Right ventricle myocardium inferior (tissue), 1 donor: ENCODE measurements around the gene HSPB9. TPM values are rescaled to one million over a fixed set of nuclear protein-coding genes. Genes with fewer than 3 reads are reported as not detected.

ENCODE experiments used
- ATAC-seq: fragments of 200-7000 bp; cut with Tn5 transposase; one replicate; pipeline ENCODE4 v1.9.1; 2020; ENCODE audit warnings: mild to moderate bottlenecking, moderate library complexity
- DNase-seq: peaks from one replicate; pipeline ENCODE4 v3.0.0; 2021; ENCODE audit errors: missing footprints
- intact Hi-C: fragments of 100-400 bp; cut with DNase I; formaldehyde crosslinking; loops from one replicate; pipeline ENCODE4 v1.11.0; 2022
- total RNA-seq: library from RNA; stranded (reverse); fragmentation: NEBNext Ultra II Directional; extraction: Animal tissue kit (Norgen Biotek cat#: 25700); gene quantifications from one replicate; pipeline ENCODE4 v1.2.1, GENCODE V29; 2021
- donor health status: DM: no; HTN: yes; CAD: no; lungs with severe emphysema.

Gene HSPB9
- total RNA-seq, 1 donor from 2014 or later = 0.11 TPM

DNA sequence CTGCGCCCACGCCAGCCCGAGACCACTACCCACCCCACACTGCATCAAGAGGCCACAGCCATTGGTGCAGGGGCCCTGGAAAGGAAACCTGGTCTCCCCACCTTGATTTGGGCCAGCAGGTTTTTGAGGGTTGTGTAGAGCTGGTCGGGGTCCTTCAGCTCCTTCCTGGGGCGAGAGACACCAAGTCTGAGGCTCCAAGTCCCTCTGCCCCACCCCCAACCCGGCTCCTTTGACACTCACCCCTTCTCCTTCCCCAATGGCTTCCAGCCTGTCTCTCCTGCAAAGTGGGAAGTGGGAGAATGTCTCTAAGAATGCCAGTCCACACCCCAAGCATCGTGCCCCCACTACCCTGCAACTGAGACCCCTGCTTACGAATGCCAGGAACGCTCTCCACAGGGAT lies 8.5 kb upstream of the HSPB9 start:
- DNase-seq (no peak), ATAC-seq (no peak)
- intact Hi-C loops = no loop called here

DNA sequence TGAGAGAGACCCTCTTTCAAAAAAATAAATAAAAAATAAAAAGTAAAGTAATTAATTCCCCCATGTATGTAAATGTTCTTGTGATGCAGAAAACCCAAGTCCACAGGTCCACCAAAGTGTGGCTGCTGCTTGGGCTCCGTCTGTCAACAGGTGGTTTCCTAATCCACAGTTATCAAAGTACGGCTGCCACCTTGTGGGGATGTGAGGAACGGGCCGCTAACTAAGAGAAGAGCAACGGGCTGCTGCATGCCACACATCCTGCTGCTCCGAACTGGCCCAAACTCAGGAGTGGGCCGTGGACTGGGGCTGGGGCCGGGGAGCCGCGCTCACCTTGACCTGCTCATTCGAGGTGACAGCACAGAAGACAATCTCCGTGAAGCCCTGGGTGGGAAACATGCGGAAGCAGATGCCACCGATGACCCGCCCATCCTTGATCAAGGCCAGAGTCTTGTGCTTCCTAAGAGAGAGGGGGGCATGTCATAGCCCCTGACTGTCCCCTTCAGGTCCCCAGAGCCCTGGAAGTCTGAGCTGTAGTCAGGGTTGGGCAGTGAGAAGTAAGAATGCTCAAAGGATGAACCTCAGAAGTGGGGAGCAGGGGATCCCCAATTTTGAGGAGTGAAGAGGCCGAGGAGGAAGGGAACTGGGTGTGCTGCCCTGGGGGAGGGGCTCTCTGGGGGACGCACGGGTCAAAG lies 5.8 kb upstream of the HSPB9 start:
- intact Hi-C loops = loop anchor here (1.0 to 2.0 kb wide), 2 partner anchors 92 to 154 kb away; no protein-coding TSS in a partner anchor
- DNase-seq (peak; percentile 87), ATAC-seq (peak; percentile 11)

DNA sequence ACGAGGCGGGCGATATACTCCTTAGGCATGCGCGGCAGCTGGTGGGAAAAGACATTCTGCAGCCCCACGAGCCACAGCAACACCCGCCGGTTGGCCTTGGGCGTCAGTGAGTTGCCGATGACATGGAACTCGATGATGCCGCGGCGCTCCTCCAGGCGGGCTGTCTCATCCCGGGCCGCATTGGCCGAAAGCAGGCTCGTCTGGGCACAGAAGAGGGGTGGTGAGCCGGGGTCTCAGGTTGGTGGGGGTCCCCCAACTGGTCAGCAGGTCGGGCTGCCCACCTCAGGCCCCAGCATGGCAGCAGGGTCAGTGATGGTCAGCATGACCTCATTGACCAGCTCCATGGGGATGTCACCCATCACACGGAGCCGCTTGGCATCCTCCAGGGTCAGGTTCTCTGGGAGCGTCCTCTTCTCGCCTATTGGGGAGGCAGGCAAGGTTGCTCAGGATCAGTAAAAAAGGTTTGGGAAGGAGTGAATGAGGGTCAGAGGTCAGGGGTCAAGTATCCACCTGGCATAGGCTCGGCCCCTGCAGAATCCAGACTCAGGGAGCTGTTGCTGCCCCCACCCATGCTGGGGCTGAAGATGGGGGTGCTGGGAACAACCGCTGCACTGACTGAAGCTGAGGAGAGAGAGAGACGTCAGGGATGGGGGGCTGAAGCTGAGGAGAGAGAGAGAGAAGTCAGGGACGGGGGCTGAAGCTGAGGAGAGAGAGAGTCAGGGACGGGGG lies 5.0 kb upstream of the HSPB9 start:
- DNase-seq = no peak
- no peak for ATAC-seq
- intact Hi-C loops = loop anchor here (2.0 kb wide), 2 partner anchors 63 to 155 kb away; partner anchors contain the start of gene KCNH4

DNA sequence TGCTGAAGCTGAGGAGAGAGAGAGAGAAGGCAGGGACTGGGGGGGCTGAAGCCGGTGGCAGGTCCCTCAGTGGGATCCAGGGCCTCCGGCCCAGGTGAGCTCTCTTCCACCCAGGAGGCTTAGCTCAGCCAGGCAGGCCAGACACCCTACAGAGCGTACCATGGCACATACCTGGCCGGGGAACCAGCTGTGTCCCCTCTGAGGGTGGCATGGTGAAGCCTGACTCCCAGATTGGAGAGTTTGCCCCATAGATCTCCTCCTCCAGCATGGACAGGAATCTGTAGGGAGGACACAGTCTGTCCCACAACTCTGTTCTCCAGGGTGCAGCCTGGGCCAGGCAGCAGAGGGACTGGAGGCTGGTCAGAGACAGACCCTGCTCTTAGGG lies 4.5 kb upstream of the HSPB9 start:
- intact Hi-C loops = loop anchor here (2.0 kb wide), 1 partner anchor 63 kb away; the partner anchor contains the start of gene KCNH4
- ATAC-seq (no peak), DNase-seq (no peak)

DNA sequence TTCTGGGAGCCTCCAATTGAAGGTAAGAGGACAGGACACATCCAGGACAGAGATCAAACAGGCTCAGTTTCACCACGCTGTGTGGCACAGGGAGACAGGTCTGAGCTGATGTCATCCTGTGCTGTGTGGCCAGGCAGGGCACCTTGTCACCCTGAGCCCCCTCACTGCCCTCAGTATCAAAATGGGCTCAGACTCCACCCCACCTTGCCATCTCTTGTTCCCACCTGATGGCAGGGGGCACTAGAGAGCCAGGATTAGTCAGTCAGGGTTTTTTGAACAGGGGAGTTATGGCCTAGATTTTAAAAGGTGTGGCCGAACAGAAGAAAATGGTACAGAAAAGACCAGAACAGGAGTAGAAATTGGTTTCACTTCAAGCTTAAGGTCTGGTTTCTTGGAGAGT lies 4.1 kb upstream of the HSPB9 start:
- DNase-seq (no peak), ATAC-seq (no peak)
- intact Hi-C loops = loop anchor here (2.0 kb wide), 1 partner anchor 62 kb away; the partner anchor contains the start of gene KCNH4

- intact Hi-C loops = loop anchor here (2.0 kb wide), 1 partner anchor 62 kb away; the partner anchor contains the start of gene KCNH4
These were observed 3.3 kb upstream of the HSPB9 start for GRCh38 chr17:42119301-42119700.

DNA sequence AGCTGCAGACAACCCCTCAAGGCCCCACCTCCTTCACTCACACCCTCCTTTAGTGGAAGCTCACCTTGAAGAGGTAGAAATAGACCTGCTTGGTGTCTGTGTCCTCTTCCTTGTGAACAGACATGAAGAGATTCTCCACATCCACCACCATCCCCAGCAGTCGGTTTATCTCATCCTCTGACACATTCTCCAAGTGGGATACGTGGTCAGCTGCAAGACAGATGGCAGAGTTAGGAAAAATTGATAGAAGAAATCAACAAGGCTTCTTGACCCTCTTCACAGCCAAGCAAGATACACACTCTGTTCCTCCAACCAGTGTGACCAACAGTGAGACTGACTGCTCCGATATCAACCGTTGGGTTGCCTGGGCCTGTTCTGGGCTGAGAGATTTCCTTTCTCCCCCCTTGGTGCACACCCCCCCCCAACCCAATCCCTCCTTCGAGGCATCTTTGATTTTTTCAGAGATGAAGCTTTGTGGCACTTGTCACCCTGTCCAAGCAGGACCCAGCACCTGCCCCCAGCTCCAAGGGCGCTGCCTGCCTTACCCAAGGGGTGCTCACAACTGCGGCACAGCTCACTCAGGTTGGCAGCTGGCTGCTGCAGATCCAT lies 2.3 kb upstream of the HSPB9 start:
- DNase-seq = no peak
- intact Hi-C loops = no loop called here
- ATAC-seq = no peak

More at GRCh38 chr17:42119301-42119700, 3.3 kb upstream of the HSPB9 start:
- no peak for DNase-seq
- ATAC-seq = no peak

DNA sequence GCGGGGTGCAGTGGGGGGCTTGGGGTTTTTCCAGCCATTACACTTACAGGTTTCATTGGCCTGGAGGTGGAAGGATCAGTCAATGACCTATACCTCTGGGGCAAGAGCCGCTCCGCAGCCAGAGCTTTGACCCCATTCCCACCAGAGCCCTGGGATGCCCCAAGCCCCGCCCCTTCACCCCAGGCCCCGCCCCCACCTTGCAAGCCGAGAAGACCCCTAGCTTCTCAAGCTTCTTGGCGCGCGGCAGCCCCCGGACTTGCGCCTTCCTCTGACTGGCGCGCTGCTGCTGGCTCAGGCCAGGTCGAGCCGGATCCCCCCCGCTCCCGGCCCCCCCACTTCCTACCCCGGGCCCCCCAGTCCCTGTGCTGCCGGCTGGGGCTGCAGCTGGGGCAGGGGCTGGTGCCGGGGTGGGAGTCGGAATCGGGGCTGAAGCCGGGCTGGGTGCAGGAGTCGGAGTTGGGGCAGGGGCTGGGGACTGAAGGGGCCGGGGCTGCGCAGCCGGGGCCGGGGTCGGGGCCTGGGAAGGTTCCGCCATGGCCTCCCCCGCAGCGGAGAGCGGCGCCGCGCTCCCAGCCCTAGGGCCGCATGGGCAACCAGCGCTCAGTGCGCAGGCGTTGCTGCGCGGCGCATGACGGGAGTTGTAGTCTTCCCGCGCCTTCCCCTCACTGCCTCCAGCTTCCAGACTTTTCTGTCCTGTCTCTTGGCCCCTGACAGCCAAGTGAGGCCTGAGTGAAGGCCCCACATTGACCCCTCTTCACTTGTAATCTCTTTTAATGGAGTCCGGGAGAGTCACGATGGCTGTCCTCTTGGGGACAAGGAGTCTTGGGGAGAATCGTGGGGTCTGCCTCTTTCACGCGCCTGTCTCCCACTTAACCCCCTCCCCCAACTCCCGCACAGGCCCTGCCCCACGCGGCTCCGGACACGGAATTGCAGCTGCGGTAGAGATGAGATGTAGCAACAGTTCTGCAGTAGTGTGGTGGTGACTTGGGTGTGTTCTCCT lies 1.5 kb upstream of the HSPB9 start, which contains the start of gene KAT2A:
TSS of gene KAT2A (minus strand) at position 598 of the 1,000 bp plus-strand sequence. CDS start at position 535, 63 bp downstream.
- DNase-seq (peak; percentile 91), ATAC-seq (peak; percentile 92)
- intact Hi-C loops = no loop called here

DNA sequence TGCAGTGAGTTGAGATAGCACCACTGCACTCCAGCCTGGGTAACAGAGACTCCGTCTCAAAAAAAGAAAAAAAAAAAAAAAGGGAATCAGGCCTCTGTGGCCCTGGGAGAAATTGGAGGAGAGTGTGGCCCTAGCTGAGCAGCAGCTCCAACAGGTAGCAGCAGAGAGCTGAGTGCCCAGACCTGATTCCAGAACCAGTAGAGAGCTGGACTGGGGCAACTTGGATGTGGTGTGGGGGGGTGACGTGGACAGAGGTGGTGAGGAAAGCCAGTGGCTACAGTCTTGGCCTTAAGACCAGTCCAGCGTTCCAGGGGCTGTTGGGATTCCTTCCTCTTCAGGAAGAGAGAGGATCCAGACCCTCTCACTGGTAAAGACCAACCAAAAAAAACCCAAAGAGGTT lies 1.7 kb downstream of the HSPB9 start:
- intact Hi-C loops = no loop called here

DNA sequence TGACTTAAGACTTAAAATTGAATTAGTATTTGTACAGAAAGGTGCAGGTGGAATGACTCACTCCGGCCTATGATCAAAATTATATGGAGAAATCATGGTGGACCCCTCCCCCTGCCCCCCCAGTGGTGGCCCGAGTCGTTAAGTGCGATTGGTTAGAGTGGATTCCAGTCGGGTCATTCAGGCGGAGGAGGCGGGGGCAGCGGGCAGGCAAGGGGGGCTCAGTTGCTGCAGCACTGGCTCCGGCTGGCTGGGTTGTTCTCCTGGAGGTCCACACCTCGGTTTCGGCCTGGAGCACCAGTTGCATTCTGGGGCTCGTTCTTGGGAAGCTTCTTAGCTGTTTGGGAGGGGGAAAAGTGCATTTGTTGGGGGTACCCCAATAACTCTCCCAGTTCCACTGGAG lies 3.0 kb downstream of the HSPB9 start:
- DNase-seq (no peak), ATAC-seq (no peak)
- intact Hi-C loops = no loop called here

More for the DNA sequence above, 1.7 kb downstream of the HSPB9 start:
- ATAC-seq (no peak), DNase-seq (no peak)

DNA sequence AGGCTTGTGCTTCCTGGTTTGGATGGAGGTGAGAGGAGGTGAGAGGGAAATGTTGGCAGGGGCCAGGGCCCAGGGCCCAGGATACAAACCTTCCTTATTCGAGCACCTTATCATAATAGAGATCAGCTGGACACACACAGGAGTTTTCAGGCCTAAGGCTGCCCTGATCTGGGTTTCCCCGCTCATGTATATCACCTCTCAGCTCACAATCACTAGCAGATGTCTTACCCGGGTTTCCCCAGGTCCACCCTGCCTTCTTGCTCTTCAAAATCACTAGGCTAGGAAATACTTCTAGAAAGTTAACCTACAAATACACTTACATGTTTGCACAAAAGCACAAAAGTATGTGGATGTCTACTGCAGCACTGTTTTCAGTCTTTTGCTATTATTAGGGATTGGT lies 4.2 kb downstream of the HSPB9 start:
- DNase-seq (no peak), ATAC-seq (no peak)
- intact Hi-C loops = no loop called here

- ATAC-seq (no peak), DNase-seq (no peak)
- intact Hi-C loops = no loop called here
These were observed 4.8 kb downstream of the HSPB9 start for GRCh38 chr17:42127414-42127813.

- ATAC-seq = peak; percentile 50
- DNase-seq = no peak
- intact Hi-C loops = no loop called here
These were observed 6.7 kb downstream of the HSPB9 start for GRCh38 chr17:42129109-42129837.

GRCh38 chr17:42130310-42130936 lies 7.8 kb downstream of the HSPB9 start:
- no peak for DNase-seq
- ATAC-seq = no peak
- intact Hi-C loops = no loop called here

DNA sequence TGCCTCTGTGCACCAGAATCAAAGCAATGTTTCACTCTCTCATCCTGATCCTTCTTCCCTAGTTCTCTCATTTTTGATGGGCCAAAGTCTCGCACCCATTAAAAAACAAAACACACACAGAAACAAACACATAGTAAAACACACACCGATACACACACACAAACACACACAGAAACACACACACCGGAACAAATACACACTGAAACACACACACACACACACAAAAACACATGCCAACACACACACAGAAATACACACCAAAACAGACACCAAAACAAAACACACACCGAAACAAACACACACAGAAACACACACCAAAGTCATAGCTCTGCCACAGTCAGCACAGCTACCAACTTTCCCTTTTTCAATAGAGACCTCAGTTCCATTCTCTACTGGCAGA lies 8.6 kb downstream of the HSPB9 start:
- DNase-seq (no peak), ATAC-seq (no peak)
- intact Hi-C loops = no loop called here

DNA sequence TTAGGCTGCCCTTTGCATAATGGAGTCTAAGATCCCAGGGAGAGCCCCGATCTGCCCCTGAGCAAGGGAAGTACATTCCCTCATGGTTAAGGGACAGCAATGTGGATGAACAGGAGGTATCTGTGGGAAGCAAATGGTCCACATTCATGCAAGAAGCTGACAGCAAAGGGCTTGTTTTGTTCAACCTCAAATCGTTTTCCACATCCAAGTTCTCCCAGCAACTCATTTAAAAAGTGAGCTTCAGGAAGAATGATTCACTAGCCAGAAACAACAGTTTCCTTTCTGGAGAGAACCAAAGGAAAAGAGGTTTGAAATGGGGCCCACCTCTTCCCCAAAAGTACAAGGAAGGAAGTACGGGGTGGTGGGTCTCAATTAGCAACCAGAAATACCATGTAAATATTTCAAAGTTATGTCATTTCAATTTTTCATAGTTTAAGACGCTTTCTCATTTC lies 9.4 kb downstream of the HSPB9 start:
- intact Hi-C loops = no loop called here
- ATAC-seq = no peak
- DNase-seq = no peak

- DNase-seq (no peak), ATAC-seq (peak; percentile 44)
- intact Hi-C loops = no loop called here
These were observed 10.3 kb downstream of the HSPB9 start for GRCh38 chr17:42132941-42133340.
